H1 (cell line): Measurements from ENCODE around the gene KIAA1614. TPM values are rescaled to one million over a fixed set of nuclear protein-coding genes. Genes with fewer than 3 reads are reported as not detected.

Experiments
- EGR1 ChIP-seq: IDR thresholded peaks from 2 replicates; pipeline ENCODE4 v1.6.1; 2011; ENCODE audit warnings: low read depth, low read length, borderline replicate concordance
- JUN ChIP-seq: IDR thresholded peaks from 2 replicates; pipeline ENCODE4 v1.6.1; 2011; ENCODE audit warnings: low read depth, mild to moderate bottlenecking, improper control_type of control experiment, low read length
- MAFK ChIP-seq: IDR thresholded peaks from 2 replicates; pipeline ENCODE4 v1.6.1; 2012; ENCODE audit warnings: low read depth, mild to moderate bottlenecking, improper control_type of control experiment, low read length
- TBP ChIP-seq: IDR thresholded peaks from 2 replicates; pipeline ENCODE4 v1.6.1; 2011; ENCODE audit warnings: low read depth, low read length, improper control_type of control experiment
- TEAD4 ChIP-seq: IDR thresholded peaks from 2 replicates; pipeline ENCODE4 v1.6.1; 2012; ENCODE audit warnings: low read depth, low read length, inconsistent platforms, mixed read lengths
- polyA plus RNA-seq, 7 experiments: library from polyadenylated mRNA; depleted of rRNA in 3 of 7; stranded (reverse) in 5 of 7; unstranded in 2 of 7; fragments of >200 nt in 5 of 7; fragments of 200-250 nt in 2 of 7; gene quantifications; 1 replicate in 5 of 7; 2 replicates in 1 of 7; 4 replicates in 1 of 7; pipeline versions ENCODE4 v1.2.1 to v1.2.3, GENCODE V29; 2011 to 2013; ENCODE audit warnings: missing spikeins in 2 of 7, mixed read lengths in 2 of 7
- total RNA-seq: library from RNA; stranded (reverse); fragmentation: NEBNext Ultra II Directional; extraction: Animal tissue kit (Norgen Biotek cat#: 25700); gene quantifications from 2 replicates; pipeline ENCODE4 v1.2.1, GENCODE V29; 2021
- TF ChIP-seq, protein P1 (sequence below): fragments of 300-600 bp; sonication (generic); IDR thresholded peaks from 2 replicates; pipeline ENCODE4 v1.7.1; 2012; ENCODE audit warnings: low read length, moderate library complexity, mild to moderate bottlenecking, inconsistent platforms; ENCODE audit not compliant: insufficient replicate concordance
- TF ChIP-seq, protein P2 (sequence below), 3 experiments: IDR thresholded peaks; 1 replicate in 2 of 3; 2 replicates in 1 of 3; pipeline versions ENCODE4 v1.5.1 to v1.6.1; 2011; ENCODE audit warnings: low read length in 3 of 3, mild to moderate bottlenecking in 3 of 3, inconsistent platforms in 2 of 3, low read depth in 1 of 3, moderate library complexity in 1 of 3; ENCODE audit not compliant: insufficient read depth in 1 of 3; ENCODE audit errors: control extremely low read depth in 1 of 3
- TF ChIP-seq, protein P3 (sequence below): IDR thresholded peaks from 2 replicates; pipeline ENCODE4 v1.6.1; 2012; ENCODE audit warnings: low read length, inconsistent platforms

KIAA1614 gene
- total and polyA plus RNA-seq, 2 of the 8 experiments (the other 6 are each of a cell fraction or from before 2014, with no cell fraction given): 1.3 to 3.1 TPM

DNA sequence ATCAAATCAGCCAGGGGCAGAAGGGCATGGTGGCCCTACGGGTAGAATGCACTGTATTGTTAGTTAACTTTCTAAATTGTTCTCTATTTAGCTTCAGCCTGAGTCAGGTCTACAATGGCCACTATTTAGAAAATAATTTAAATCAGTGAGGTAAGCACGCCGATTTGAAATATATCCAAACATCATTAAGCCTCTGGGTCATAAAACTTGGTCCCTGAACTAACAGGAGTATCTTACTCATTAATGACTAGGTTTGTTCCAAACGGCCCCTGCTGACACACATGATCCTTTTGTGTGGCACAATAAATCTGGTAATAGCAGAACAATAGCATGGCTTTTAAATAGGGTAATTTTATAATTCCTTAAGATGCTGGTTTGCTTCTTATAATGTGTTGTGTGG is 61.5 kb downstream of the KIAA1614 start (continued):
- TF ChIP-seq, protein P1, sequence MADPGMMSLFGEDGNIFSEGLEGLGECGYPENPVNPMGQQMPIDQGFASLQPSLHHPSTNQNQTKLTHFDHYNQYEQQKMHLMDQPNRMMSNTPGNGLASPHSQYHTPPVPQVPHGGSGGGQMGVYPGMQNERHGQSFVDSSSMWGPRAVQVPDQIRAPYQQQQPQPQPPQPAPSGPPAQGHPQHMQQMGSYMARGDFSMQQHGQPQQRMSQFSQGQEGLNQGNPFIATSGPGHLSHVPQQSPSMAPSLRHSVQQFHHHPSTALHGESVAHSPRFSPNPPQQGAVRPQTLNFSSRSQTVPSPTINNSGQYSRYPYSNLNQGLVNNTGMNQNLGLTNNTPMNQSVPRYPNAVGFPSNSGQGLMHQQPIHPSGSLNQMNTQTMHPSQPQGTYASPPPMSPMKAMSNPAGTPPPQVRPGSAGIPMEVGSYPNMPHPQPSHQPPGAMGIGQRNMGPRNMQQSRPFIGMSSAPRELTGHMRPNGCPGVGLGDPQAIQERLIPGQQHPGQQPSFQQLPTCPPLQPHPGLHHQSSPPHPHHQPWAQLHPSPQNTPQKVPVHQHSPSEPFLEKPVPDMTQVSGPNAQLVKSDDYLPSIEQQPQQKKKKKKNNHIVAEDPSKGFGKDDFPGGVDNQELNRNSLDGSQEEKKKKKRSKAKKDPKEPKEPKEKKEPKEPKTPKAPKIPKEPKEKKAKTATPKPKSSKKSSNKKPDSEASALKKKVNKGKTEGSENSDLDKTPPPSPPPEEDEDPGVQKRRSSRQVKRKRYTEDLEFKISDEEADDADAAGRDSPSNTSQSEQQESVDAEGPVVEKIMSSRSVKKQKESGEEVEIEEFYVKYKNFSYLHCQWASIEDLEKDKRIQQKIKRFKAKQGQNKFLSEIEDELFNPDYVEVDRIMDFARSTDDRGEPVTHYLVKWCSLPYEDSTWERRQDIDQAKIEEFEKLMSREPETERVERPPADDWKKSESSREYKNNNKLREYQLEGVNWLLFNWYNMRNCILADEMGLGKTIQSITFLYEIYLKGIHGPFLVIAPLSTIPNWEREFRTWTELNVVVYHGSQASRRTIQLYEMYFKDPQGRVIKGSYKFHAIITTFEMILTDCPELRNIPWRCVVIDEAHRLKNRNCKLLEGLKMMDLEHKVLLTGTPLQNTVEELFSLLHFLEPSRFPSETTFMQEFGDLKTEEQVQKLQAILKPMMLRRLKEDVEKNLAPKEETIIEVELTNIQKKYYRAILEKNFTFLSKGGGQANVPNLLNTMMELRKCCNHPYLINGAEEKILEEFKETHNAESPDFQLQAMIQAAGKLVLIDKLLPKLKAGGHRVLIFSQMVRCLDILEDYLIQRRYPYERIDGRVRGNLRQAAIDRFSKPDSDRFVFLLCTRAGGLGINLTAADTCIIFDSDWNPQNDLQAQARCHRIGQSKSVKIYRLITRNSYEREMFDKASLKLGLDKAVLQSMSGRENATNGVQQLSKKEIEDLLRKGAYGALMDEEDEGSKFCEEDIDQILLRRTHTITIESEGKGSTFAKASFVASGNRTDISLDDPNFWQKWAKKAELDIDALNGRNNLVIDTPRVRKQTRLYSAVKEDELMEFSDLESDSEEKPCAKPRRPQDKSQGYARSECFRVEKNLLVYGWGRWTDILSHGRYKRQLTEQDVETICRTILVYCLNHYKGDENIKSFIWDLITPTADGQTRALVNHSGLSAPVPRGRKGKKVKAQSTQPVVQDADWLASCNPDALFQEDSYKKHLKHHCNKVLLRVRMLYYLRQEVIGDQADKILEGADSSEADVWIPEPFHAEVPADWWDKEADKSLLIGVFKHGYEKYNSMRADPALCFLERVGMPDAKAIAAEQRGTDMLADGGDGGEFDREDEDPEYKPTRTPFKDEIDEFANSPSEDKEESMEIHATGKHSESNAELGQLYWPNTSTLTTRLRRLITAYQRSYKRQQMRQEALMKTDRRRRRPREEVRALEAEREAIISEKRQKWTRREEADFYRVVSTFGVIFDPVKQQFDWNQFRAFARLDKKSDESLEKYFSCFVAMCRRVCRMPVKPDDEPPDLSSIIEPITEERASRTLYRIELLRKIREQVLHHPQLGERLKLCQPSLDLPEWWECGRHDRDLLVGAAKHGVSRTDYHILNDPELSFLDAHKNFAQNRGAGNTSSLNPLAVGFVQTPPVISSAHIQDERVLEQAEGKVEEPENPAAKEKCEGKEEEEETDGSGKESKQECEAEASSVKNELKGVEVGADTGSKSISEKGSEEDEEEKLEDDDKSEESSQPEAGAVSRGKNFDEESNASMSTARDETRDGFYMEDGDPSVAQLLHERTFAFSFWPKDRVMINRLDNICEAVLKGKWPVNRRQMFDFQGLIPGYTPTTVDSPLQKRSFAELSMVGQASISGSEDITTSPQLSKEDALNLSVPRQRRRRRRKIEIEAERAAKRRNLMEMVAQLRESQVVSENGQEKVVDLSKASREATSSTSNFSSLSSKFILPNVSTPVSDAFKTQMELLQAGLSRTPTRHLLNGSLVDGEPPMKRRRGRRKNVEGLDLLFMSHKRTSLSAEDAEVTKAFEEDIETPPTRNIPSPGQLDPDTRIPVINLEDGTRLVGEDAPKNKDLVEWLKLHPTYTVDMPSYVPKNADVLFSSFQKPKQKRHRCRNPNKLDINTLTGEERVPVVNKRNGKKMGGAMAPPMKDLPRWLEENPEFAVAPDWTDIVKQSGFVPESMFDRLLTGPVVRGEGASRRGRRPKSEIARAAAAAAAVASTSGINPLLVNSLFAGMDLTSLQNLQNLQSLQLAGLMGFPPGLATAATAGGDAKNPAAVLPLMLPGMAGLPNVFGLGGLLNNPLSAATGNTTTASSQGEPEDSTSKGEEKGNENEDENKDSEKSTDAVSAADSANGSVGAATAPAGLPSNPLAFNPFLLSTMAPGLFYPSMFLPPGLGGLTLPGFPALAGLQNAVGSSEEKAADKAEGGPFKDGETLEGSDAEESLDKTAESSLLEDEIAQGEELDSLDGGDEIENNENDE: no peak
- TF ChIP-seq, protein P2, sequence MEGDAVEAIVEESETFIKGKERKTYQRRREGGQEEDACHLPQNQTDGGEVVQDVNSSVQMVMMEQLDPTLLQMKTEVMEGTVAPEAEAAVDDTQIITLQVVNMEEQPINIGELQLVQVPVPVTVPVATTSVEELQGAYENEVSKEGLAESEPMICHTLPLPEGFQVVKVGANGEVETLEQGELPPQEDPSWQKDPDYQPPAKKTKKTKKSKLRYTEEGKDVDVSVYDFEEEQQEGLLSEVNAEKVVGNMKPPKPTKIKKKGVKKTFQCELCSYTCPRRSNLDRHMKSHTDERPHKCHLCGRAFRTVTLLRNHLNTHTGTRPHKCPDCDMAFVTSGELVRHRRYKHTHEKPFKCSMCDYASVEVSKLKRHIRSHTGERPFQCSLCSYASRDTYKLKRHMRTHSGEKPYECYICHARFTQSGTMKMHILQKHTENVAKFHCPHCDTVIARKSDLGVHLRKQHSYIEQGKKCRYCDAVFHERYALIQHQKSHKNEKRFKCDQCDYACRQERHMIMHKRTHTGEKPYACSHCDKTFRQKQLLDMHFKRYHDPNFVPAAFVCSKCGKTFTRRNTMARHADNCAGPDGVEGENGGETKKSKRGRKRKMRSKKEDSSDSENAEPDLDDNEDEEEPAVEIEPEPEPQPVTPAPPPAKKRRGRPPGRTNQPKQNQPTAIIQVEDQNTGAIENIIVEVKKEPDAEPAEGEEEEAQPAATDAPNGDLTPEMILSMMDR (IDR thresholded peaks at IDR 0.05; ENCODE audit: control extremely low read depth in 1 of 3, insufficient read depth in 1 of 3, low read depth in 1 of 3, low read length in 3 of 3): no peak
- TF ChIP-seq, protein P3, sequence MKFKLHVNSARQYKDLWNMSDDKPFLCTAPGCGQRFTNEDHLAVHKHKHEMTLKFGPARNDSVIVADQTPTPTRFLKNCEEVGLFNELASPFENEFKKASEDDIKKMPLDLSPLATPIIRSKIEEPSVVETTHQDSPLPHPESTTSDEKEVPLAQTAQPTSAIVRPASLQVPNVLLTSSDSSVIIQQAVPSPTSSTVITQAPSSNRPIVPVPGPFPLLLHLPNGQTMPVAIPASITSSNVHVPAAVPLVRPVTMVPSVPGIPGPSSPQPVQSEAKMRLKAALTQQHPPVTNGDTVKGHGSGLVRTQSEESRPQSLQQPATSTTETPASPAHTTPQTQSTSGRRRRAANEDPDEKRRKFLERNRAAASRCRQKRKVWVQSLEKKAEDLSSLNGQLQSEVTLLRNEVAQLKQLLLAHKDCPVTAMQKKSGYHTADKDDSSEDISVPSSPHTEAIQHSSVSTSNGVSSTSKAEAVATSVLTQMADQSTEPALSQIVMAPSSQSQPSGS: no peak
- TF ChIP-seq TEAD4: no peak
- no peak for TF ChIP-seq TBP
- no peak for TF ChIP-seq JUN
- TF ChIP-seq MAFK: no peak
- TF ChIP-seq EGR1: no peak
